C1 segment of cervical spinal cord (tissue), 14 donors: Measurements from ENCODE around the gene SAMD15.
"Not testable (repeated sequence)": the region's sequence is repeated elsewhere in the genome, so short reads cannot be mapped to it uniquely, and the experiment has no call there.

ENCODE experiments used
- DNase-seq, 14 donors: peaks; one replicate each; lab custom pipeline; 2025; lab: John Stamatoyannopoulos, UW

The SAMD15 gene

GRCh38 chr14:77375973-77376770 is 1.0 kb upstream of the SAMD15 start:
- peak in 4 of 14 donors; percentile 31 to 61 (median 47) for DNase-seq

GRCh38 chr14:77377502-77377844 is 294 bp downstream of the SAMD15 start:
- no peak for DNase-seq

- no peak for DNase-seq
Observed at GRCh38 chr14:77378701-77379100, 1.5 kb downstream of the SAMD15 start.

- no peak for DNase-seq
Observed at GRCh38 chr14:77390188-77390587, 13.0 kb downstream of the SAMD15 start.

- DNase-seq, result no peak
Observed at GRCh38 chr14:77400216-77400615, 23.0 kb downstream of the SAMD15 start.

GRCh38 chr14:77403768-77404167 is 26.6 kb downstream of the SAMD15 start:
- no peak for DNase-seq

- no peak for DNase-seq
Observed at GRCh38 chr14:77406086-77406485, 28.9 kb downstream of the SAMD15 start.

GRCh38 chr14:77406718-77407117 is 29.5 kb downstream of the SAMD15 start:
- no peak for DNase-seq

GRCh38 chr14:77407158-77407557 is 30.0 kb downstream of the SAMD15 start:
- DNase-seq, result peak in 1 of 14 donors; percentile 1

- DNase-seq, result no peak
Observed at GRCh38 chr14:77409131-77409533, 32.0 kb downstream of the SAMD15 start.

GRCh38 chr14:77415403-77416030 is 38.3 kb downstream of the SAMD15 start:
- DNase-seq, result not testable (repeated sequence)

GRCh38 chr14:77416098-77416497 is 38.9 kb downstream of the SAMD15 start:
- DNase-seq, result not testable (repeated sequence)

- no peak for DNase-seq
Observed at GRCh38 chr14:77416836-77417235, 39.7 kb downstream of the SAMD15 start.

GRCh38 chr14:77421201-77421600 is 44.0 kb downstream of the SAMD15 start:
- DNase-seq, result no peak

- no peak for DNase-seq
Observed at GRCh38 chr14:77423423-77423822, 46.2 kb downstream of the SAMD15 start, which contains the start of gene NOXRED1. TSS of gene NOXRED1 (minus strand) at chr14:77423523. CDS start at chr14:77422889, 634 bp downstream.

GRCh38 chr14:77424862-77425261 is 47.7 kb downstream of the SAMD15 start:
- DNase-seq, result no peak

GRCh38 chr14:77426396-77426795 is 49.2 kb downstream of the SAMD15 start:
- DNase-seq, result no peak

GRCh38 chr14:77436042-77436441 is 58.9 kb downstream of the SAMD15 start:
- no peak for DNase-seq

- DNase-seq, result no peak
Observed at GRCh38 chr14:77438596-77438995, 61.4 kb downstream of the SAMD15 start.

- no peak for DNase-seq
Observed at GRCh38 chr14:77439861-77440260, 62.7 kb downstream of the SAMD15 start.
